ENCODE results near the gene EPB41L4A.

DNA sequence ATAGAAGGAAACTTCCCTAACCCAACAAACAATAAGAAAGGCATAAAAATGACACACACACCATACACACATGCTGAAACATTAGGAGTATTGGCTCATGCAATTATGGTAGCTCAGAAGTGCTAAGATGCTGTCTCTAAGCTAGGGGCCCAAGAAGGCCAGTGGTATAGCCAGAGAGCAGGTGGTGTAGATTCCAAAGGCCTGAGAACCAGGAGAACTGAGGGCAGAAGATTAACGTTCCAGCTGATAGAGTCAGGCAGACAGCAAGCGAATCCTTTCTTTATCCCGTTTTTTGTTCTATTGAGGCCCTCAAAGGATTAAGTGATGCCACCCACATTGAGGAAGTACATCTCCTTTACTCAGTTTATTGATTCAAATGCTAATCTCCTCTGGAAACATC, 262.9 kb downstream of the EPB41L4A start:
- TF ChIP-seq EZH2phosphoT487 (IDR thresholded peaks at IDR 0.05; ENCODE audit: borderline replicate concordance): no peak
- TF ChIP-seq, protein P1, sequence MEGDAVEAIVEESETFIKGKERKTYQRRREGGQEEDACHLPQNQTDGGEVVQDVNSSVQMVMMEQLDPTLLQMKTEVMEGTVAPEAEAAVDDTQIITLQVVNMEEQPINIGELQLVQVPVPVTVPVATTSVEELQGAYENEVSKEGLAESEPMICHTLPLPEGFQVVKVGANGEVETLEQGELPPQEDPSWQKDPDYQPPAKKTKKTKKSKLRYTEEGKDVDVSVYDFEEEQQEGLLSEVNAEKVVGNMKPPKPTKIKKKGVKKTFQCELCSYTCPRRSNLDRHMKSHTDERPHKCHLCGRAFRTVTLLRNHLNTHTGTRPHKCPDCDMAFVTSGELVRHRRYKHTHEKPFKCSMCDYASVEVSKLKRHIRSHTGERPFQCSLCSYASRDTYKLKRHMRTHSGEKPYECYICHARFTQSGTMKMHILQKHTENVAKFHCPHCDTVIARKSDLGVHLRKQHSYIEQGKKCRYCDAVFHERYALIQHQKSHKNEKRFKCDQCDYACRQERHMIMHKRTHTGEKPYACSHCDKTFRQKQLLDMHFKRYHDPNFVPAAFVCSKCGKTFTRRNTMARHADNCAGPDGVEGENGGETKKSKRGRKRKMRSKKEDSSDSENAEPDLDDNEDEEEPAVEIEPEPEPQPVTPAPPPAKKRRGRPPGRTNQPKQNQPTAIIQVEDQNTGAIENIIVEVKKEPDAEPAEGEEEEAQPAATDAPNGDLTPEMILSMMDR (conservative IDR thresholded peaks at IDR 0.05; ENCODE audit: low read length): no peak
